Measurements from ENCODE around the gene C14orf93.

- TF ChIP-seq, protein P1, sequence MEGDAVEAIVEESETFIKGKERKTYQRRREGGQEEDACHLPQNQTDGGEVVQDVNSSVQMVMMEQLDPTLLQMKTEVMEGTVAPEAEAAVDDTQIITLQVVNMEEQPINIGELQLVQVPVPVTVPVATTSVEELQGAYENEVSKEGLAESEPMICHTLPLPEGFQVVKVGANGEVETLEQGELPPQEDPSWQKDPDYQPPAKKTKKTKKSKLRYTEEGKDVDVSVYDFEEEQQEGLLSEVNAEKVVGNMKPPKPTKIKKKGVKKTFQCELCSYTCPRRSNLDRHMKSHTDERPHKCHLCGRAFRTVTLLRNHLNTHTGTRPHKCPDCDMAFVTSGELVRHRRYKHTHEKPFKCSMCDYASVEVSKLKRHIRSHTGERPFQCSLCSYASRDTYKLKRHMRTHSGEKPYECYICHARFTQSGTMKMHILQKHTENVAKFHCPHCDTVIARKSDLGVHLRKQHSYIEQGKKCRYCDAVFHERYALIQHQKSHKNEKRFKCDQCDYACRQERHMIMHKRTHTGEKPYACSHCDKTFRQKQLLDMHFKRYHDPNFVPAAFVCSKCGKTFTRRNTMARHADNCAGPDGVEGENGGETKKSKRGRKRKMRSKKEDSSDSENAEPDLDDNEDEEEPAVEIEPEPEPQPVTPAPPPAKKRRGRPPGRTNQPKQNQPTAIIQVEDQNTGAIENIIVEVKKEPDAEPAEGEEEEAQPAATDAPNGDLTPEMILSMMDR (IDR thresholded peaks at IDR 0.05), result no peak
- TF ChIP-seq ZFX (IDR thresholded peaks at IDR 0.05; ENCODE audit: borderline replicate concordance), result no peak
These were observed 32.4 kb upstream of the C14orf93 start, which contains the start of gene PSMB11 for GRCh38 chr14:23042162-23042965.

Measured in 22Rv1 (cell line).